Tibial nerve (tissue), 4 donors: ENCODE data around the gene STX8.

ENCODE experiments used
- EP300 ChIP-seq, 2 donors: sonication (generic); formaldehyde crosslinking; IDR thresholded peaks; one replicate each; pipeline ENCODE4 v1.6.1; 2017; ENCODE audit warnings: antibody characterized with exemption in 2 of 2, mild to moderate bottlenecking in 1 of 2
- POLR2A ChIP-seq, 2 donors: fragments of 450-650 bp; IDR thresholded peaks; one replicate each; pipeline ENCODE4 v1.6.1; 2017; ENCODE audit warnings: antibody characterized with exemption in 2 of 2, mild to moderate bottlenecking in 2 of 2, moderate library complexity in 2 of 2
- TF ChIP-seq, protein P1 (sequence below), 5 experiments: fragments of 200-600 bp in 3 of 5; fragments of 450-650 bp in 2 of 5; sonication (generic) in 3 of 5; IDR thresholded peaks; one replicate each; pipeline ENCODE4 v1.5.1; 2016 to 2019; ENCODE audit warnings: antibody characterized with exemption in 5 of 5, mild to moderate bottlenecking in 3 of 5, moderate library complexity in 2 of 5

DNA sequence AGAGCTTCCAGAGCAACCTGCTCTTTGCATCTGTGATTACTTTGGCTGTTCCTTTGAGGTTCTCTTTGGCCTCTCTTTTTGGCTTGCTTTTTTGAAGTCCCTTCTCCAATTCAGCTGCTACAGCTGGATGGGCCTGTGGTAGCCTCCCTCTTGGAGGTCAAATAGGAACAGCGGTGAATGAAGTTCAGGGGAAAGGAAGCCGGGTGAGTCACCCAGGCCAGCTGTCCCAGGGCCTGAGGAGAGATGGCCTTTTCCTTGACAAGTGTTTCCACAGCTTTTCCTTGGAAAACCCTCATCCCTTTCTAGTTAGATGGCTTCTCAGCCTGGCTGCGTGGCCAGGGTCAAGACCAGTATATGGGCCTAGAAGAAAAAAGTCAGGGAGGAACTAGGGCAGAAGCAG, 103.1 kb downstream of the STX8 start:
- TF ChIP-seq, protein P1, sequence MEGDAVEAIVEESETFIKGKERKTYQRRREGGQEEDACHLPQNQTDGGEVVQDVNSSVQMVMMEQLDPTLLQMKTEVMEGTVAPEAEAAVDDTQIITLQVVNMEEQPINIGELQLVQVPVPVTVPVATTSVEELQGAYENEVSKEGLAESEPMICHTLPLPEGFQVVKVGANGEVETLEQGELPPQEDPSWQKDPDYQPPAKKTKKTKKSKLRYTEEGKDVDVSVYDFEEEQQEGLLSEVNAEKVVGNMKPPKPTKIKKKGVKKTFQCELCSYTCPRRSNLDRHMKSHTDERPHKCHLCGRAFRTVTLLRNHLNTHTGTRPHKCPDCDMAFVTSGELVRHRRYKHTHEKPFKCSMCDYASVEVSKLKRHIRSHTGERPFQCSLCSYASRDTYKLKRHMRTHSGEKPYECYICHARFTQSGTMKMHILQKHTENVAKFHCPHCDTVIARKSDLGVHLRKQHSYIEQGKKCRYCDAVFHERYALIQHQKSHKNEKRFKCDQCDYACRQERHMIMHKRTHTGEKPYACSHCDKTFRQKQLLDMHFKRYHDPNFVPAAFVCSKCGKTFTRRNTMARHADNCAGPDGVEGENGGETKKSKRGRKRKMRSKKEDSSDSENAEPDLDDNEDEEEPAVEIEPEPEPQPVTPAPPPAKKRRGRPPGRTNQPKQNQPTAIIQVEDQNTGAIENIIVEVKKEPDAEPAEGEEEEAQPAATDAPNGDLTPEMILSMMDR (IDR thresholded peaks at IDR 0.05) = no peak
- no peak for TF ChIP-seq POLR2A (IDR thresholded peaks at IDR 0.05)
- peak in 1 of 2 donors; percentile 47 for TF ChIP-seq EP300 (IDR thresholded peaks at IDR 0.05)
